GM18505 (cell line): ENCODE measurements around the gene IRX4.

Experiments used
- ATAC-seq: cut with Tn5 transposase; IDR thresholded peaks from one replicate; pipeline ENCODE4 v1.9.1; 2021; ENCODE audit not compliant: unreplicated experiment
- POLR2A ChIP-seq: IDR thresholded peaks from 4 replicates; pipeline ENCODE4 v1.6.1; 2011; ENCODE audit warnings: borderline replicate concordance; ENCODE audit not compliant: insufficient read depth, insufficient read length; ENCODE audit errors: extremely low read depth

IRX4 gene

DNA sequence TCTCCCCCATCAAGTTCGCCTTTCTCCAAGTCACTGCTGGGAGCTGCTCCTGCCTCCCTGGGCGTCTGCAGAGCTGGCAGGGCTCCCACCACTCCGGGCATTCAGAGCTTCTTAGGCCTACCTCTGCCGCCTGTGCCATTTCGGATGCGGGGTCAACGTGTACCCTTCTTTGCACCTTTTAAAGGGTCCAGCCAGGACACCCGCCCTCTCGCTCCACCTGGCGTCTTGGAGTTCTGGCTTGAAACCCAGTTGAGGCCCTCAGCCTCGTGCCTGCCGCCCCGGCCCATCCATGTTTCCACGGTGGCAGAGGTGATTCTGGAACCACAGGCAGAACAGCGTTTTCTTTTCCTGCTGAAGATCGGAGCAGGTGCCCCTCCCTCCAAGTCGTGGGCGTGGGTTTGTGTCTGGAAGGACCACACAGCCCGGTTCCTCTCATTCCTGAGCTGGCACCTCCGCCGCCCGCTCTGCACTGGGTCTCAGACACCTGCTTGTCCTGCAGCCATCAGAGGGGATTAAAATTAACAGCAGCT lies 48.6 kb downstream of the IRX4 start:
- no peak for ATAC-seq
- no peak for TF ChIP-seq POLR2A

DNA sequence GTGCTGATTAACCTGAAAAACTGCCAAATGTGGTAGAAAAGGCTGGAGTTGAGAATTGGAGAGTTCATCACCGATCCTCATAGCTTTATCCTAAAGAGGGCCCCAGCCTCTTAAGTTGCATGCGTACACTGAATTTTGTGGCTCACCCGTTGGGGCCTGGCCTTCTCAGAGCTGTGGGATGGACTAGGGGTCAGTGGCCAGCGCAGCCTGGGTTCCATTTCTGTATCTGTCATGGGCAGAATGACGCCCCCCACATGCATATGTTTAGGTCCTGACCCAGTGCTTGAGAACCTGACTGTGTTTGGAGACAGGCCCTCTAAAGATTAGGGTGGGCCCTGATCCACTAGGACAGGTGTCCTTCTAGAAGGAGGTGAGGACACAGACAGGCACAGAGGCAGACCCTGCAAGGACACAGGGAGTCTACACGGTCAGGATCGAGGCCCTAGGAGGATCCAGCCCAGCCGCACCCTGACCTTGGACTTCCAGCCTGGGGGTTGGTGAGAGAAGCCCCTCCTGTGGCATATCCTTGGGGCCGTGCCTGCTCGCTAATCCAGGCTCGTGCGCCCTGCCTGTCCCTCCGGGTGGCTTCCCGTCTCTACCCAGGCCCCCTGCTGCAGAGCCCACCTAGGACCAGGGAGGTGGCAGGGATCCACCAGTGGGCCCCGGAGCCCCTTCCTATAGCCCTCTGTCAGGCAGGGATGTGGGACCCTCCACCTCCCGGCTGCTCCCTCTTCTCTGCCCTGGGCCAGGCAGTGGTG lies 49.3 kb downstream of the IRX4 start:
- no peak for ATAC-seq
- TF ChIP-seq POLR2A: no peak

DNA sequence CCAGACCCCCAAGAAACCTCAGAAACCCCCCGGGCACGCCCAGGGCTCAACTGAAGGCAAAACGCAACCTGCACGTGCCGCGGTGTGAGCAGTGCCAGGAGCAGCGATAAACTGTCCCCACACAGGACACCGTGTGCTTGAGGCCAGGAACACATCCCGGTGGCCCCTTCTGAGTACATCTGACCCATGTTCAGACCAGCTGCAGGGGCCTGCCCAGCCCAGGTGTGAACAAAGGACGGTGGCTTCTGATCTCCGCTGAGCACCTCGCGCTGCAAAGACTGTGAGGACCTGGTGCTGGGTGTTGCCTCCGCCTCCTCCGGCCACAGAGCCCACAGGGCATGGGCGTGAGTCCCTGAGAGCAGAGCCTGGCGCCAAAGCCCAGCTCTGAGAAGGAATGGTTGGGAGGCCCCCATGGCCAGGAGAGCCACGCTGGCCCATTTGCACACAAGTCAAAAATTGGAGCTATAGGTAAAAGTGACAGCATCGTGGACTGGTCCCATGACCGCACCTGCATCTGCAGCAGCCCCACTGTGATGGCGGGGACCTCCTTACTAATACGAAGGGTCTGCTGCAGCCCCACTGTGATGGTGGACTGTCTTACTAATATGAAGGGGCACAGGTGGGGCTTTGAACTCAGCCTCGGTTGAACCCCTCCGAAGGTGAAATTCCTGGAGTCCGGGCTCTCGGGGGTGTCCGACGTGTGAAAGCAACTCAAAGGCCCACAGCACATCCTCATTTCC lies 50.0 kb downstream of the IRX4 start:
- no peak for ATAC-seq
- no peak for TF ChIP-seq POLR2A

DNA sequence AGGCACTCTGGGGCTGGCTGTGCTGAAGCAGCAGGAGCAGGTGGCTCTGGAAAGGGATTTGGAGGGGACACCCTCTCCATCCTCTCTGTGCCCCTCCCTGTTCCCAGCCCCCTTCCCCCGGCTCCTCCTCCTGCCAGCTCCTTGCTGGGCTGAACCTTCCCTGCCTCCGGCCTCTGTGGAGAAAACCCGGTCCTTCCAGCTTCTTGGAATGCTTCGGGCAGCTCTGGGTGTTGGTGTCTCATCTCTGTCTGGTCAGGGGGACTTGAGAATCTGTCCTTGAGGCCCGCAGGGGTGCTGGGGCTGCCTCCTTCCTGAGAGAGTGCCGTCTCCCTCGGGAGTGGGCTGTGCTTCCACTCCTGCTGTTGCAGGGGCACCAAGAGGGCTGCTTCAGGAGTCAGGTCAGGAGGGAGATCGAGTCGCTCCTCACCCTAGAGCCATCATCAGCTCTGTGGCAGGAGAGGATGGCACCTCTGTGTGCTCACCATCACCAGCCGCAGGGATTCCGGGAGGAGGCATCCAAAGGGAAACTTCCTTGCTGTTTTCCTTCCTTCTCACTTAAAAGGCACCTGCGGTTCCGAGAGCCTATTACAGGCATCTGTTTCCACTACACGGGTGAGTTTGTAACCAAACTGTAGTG lies 50.9 kb downstream of the IRX4 start:
- no peak for TF ChIP-seq POLR2A
- no peak for ATAC-seq

DNA sequence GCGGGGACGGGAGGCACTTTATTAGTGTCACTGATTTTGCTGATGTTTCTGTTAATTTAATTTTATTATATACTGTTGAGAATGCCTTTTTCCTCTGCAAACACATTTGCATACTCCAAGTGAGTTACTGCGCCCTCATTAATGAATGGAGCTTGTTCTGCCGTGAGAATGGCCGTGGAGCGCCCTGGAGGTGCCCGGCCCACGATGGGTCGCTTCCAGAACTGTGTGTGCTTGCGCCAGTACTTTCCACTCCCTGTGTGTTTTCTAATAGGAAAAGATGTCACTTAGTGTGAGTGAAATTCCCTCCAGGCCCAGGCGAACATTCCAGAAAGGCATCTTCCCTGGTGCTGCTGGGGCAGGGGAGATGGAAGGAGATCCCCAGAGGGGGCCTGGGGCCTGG lies 51.5 kb downstream of the IRX4 start:
- ATAC-seq: no peak
- TF ChIP-seq POLR2A: no peak

DNA sequence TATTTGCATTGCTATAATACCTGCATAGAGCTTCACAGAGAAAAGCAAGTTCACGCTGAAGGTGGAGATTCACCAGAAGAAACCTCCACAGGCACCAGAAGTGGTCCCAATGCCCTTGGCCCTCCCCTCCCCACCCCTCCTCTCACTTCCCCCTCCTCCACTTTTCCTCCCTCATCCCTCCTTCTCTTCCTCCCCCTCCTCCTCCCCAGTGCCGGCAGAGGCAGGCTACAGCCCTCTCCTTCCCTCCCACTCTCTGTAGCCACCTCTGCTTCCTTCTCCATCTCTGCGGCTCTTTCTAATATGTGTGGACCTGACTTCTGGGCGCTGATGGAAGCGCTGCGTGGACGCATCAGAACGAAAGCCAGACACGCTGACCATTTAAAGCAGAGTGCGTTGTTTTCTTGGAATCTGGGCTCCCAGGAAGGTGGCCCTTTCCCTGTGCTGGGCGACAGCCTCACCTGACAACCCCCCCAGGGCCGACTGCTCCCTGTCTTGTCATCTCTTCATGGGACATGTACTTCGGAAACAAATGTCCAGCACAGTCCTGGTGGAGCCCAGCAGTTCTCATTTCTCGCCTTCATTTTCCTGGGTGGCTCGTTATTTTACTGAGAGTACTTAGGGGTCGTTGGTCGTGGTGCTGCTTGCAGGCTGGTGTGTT lies 52.0 kb downstream of the IRX4 start:
- TF ChIP-seq POLR2A: no peak
- no peak for ATAC-seq

DNA sequence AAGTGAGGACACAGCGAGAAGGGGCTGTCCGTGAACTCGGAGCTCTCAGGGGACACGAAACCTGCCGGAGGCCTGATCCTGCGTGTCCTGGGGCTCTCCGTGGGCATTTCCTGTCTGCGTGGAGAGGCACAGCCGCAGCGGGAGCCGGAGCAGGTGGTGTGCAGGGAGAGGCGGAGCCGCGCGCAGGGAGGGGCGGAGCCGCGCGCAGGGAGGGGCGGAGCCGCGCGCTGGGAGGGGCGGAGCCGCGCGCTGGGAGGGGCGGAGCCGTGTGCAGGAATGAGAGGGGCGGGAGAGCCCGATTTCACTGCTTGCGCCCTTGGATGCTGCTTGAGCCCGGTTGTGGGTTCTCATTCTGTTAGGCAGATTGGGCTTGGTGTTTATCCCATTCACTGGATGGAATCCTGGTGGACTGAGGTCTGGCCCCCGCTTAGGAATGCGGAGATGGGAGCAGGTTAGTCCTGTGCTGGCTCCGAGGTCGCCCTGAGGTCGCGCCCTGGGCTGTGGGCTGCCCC lies 54.8 kb downstream of the IRX4 start:
- no peak for ATAC-seq

More for the DNA sequence above, 54.8 kb downstream of the IRX4 start:
- no peak for TF ChIP-seq POLR2A
